AG04450 (cell line): Measurements from ENCODE around the gene PAX1. TPM values are rescaled to one million over a fixed set of nuclear protein-coding genes. Genes with fewer than 3 reads are reported as not detected.

ENCODE experiments used
- CTCF ChIA-PET: fragments of 300-600, 350-600 bp; formaldehyde crosslinking; extraction: SDS; loops from one replicate; lab custom pipeline; 2022; ENCODE audit warnings: antibody characterized with exemption, inconsistent platforms; lab: Charles Lee
- POLR2A ChIA-PET: fragments of 350-600 bp; formaldehyde crosslinking; extraction: SDS; loops from one replicate; lab custom pipeline; 2021; ENCODE audit warnings: antibody characterized with exemption, inconsistent platforms; lab: Yijun Ruan, JAX
- DNase-seq: peaks from one replicate; pipeline ENCODE4 v3.0.0-alpha.2; 2011; ENCODE audit warnings: low read depth, low spot score
- H3K27ac ChIP-seq: one replicate; pipeline ENCODE4 v1.5.1; 2012; ENCODE audit warnings: low read depth, low read length, control low read depth
- H3K27me3 ChIP-seq: one replicate; pipeline ENCODE4 v1.6.0; 2012; ENCODE audit warnings: low read length; ENCODE audit not compliant: control insufficient read depth, insufficient read depth
- H3K4me3 ChIP-seq: 2 replicates; pipeline ENCODE4 v1.5.1; 2011; ENCODE audit warnings: mild to moderate bottlenecking, low read depth, low read length, control low read depth
- H3K9me3 ChIP-seq: 2 replicates; pipeline ENCODE4 v1.5.1; 2012; ENCODE audit warnings: low read length; ENCODE audit not compliant: control insufficient read depth, insufficient read depth
- CTCF ChIP-seq: IDR thresholded peaks from 2 replicates; pipeline ENCODE4 v1.5.1; 2011; ENCODE audit warnings: low read depth, low read length, control low read depth, inconsistent platforms
- polyA plus RNA-seq: library from polyadenylated mRNA; depleted of rRNA; stranded (reverse); fragments of >200 nt; gene quantifications from 2 replicates; pipeline ENCODE4 v1.2.3, GENCODE V29; 2011

PAX1 gene
- polyA plus RNA-seq, 1 experiment, result not detected

DNA sequence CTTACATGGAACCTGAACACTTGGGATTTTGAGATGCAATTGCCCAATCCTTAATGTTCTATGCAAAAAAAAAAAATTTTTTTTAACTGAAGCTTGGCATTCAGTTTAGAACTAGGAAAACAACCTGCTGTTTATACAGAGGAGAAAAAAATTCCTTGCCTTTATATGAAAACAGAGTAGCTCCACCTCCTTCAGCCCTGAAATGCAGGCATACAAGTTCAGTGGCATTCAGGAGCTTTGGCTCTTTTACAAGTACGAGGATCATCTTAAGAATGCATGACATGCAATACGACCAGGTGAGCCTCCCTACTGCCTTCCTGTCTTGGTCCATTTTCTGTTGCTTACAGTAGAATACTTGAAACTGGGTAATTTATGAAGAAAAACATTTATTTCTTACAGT is 20.4 kb downstream of the PAX1 start:
- Histone ChIP-seq H3K27ac (no peak overlapping the region), H3K4me3 (no peak overlapping the region), H3K9me3 (peaks cover 28% of the 10 kb centered on the region), H3K27me3 (no peaks in the 10 kb centered on the region)
- DNase-seq, result no peak
- TF ChIP-seq CTCF, result no peak
- ChIA-PET POLR2A (no interaction called here), CTCF (no interaction called here)

DNA sequence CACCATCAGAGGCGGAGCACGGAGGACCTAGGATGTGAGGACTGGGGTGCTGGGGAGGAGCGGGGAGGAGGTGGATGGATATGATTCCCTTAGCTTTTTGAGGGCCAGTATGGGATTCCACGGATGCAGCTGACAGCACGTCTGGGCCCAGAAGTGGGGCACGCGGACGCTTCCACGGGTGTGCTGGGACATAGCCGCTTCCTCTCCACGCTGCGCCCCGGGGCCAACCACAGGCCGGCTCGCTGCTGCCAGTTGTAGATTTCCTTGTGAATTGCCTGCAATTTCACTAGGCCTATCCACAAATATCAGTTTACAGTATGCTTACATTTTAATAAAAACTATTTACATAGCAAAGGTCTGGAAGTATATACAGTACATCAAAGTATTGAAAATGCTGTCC is 23.9 kb downstream of the PAX1 start:
- Histone ChIP-seq H3K9me3 (peaks cover 31% of the 10 kb centered on the region), H3K4me3 (no peak overlapping the region), H3K27me3 (no peaks in the 10 kb centered on the region), H3K27ac (no peak overlapping the region)
- CTCF ChIA-PET, result no interaction called here
- no peak for TF ChIP-seq CTCF
- DNase-seq, result no peak
- POLR2A ChIA-PET, result no interaction called here

- Histone ChIP-seq H3K27ac (no peak overlapping the region), H3K27me3 (no peaks in the 10 kb centered on the region), H3K4me3 (no peak overlapping the region), H3K9me3 (peaks cover 22% of the 10 kb centered on the region)
- no peak for DNase-seq
- POLR2A ChIA-PET, result no interaction called here
- CTCF ChIA-PET, result interaction anchor here (0.9 kb wide), 1 partner anchor 20 kb away, joined by 3 read pairs; no protein-coding TSS in a partner anchor
- TF ChIP-seq CTCF, result no peak
Measured at GRCh38 chr20:21739161-21739560, 33.7 kb downstream of the PAX1 start.

DNA sequence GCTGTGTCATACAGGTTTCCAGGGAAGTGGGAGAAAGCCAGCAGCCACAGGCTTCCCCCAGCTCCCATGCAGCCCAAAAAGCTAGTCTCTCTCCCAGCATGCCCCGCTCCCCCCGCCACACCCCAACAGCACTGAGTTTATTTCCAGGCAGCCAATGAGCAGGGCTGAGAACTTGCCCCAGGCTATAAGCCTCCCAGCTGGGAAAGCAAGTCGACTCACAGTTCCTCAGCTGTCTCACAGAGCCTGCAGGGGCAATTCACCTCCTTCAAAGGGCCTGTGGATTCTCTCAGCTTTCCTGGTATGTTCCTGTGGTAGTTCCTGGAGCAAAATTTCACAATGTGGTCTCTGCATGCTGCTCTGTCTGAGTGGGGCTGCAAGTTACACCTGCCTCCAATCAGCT is 34.2 kb downstream of the PAX1 start:
- TF ChIP-seq CTCF, result no peak
- CTCF ChIA-PET, result interaction anchor here (0.9 kb wide), 1 partner anchor 20 kb away, joined by 3 read pairs; no protein-coding TSS in a partner anchor
- no peak for DNase-seq
- Histone ChIP-seq H3K27me3 (no peaks in the 10 kb centered on the region), H3K4me3 (no peak overlapping the region), H3K9me3 (peaks cover 22% of the 10 kb centered on the region), H3K27ac (no peak overlapping the region)
- POLR2A ChIA-PET, result no interaction called here

GRCh38 chr20:21741266-21741665 is 35.8 kb downstream of the PAX1 start:
- ChIA-PET CTCF (no interaction called here), POLR2A (no interaction called here)
- Histone ChIP-seq H3K9me3 (peaks cover 24% of the 10 kb centered on the region), H3K27ac (no peak overlapping the region), H3K4me3 (no peak overlapping the region), H3K27me3 (no peaks in the 10 kb centered on the region)
- DNase-seq, result no peak
- TF ChIP-seq CTCF, result no peak
